PC-9 (cell line): ENCODE measurements around the gene SLC2A9.

Source experiments
- CTCF ChIP-seq: fragments of 200-600 bp; sonication (generic); conservative IDR thresholded peaks from 2 replicates; pipeline ENCODE4 v1.6.1; 2017; ENCODE audit warnings: mixed run types, antibody characterized with exemption, mild to moderate bottlenecking, moderate library complexity
- EZH2 ChIP-seq: fragments of 200-600 bp; sonication (generic); IDR thresholded peaks from 2 replicates; pipeline ENCODE4 v1.8.0; 2017; ENCODE audit warnings: antibody characterized with exemption, low read depth

DNA sequence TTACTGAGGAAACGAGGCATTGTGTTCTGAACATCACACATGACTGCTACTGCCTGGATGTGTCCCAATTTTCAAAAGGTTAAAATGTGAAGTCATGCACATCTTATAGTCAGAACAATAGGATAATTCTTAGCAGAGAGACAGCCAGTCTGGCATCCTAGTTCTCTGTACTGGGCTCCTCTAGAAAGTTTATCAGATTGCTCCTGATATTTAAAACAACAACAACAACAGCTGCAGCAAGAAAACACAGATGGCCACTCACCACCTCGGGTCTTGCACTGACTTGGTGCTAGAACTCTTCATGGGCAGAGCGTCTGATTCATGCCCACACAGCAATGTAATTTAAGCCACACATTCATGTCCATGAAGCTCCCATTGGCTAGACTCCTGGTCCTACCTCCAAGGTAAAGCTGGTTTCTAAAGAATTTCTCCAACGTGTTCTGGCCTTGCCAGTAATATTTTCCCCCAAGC, 33.3 kb upstream of the SLC2A9 start:
- TF ChIP-seq CTCF: no peak
- TF ChIP-seq EZH2: no peak
